DOHH2 (cell line): ENCODE results near the gene LRMDA.

ENCODE experiments used
- H3F3A ChIP-seq: fragments of 200-600 bp; sonication (generic), shearing (Covaris generic); 2 replicates; pipeline ENCODE4 v1.6.0; 2016; ENCODE audit warnings: antibody characterized with exemption, mild to moderate bottlenecking; ENCODE audit not compliant: control insufficient read depth, insufficient read depth
- H3K27ac ChIP-seq: fragments of 200-600 bp; sonication (generic); 2 replicates; pipeline ENCODE4 v1.5.1; 2014; ENCODE audit warnings: low read depth, mild to moderate bottlenecking, low read length, moderate library complexity
- H3K27me3 ChIP-seq: fragments of 200-600 bp; sonication (generic); 2 replicates; pipeline ENCODE4 v1.6.1; 2014; ENCODE audit warnings: mild to moderate bottlenecking, low read length, mixed read lengths; ENCODE audit not compliant: control insufficient read depth
- H3K36me3 ChIP-seq: fragments of 200-600 bp; sonication (generic); 2 replicates; pipeline ENCODE4 v1.6.1; 2014; ENCODE audit warnings: mild to moderate bottlenecking, low read length, moderate library complexity, mixed read lengths; ENCODE audit not compliant: control insufficient read depth
- H3K4me1 ChIP-seq: fragments of 200-600 bp; sonication (generic); 2 replicates; pipeline ENCODE4 v1.6.1; 2014; ENCODE audit warnings: mild to moderate bottlenecking, low read length, mixed read lengths; ENCODE audit not compliant: control insufficient read depth
- H3K4me2 ChIP-seq: fragments of 200-600 bp; sonication (generic); 2 replicates; pipeline ENCODE4 v1.6.0; 2014; ENCODE audit warnings: mild to moderate bottlenecking, low read length, moderate library complexity
- H3K4me3 ChIP-seq: fragments of 200-600 bp; sonication (generic); 2 replicates; pipeline ENCODE4 v1.5.1; 2014; ENCODE audit warnings: mild to moderate bottlenecking, low read length, mixed read lengths
- H3K79me2 ChIP-seq: fragments of 200-600 bp; sonication (generic); 2 replicates; pipeline ENCODE4 v1.6.1; 2014; ENCODE audit warnings: mild to moderate bottlenecking, low read length, mixed read lengths; ENCODE audit not compliant: control insufficient read depth
- H3K9me2 ChIP-seq: fragments of 200-600 bp; sonication (generic); replicated peaks from 2 replicates; pipeline ENCODE4 v1.6.1; 2014; ENCODE audit warnings: mild to moderate bottlenecking, low read length, mixed read lengths; ENCODE audit not compliant: control insufficient read depth
- H3K9me3 ChIP-seq: fragments of 200-600 bp; sonication (generic); 2 replicates; pipeline ENCODE4 v1.6.1; 2014; ENCODE audit warnings: antibody characterized with exemption, low read length, mixed read lengths; ENCODE audit not compliant: control insufficient read depth, insufficient read depth
- H4K20me1 ChIP-seq: fragments of 200-600 bp; sonication (generic); 2 replicates; pipeline ENCODE4 v1.6.0; 2014; ENCODE audit warnings: low read depth, mild to moderate bottlenecking, antibody characterized with exemption, low read length, moderate library complexity; ENCODE audit not compliant: control insufficient read depth, insufficient read depth
- EZH2phosphoT487 ChIP-seq: fragments of 200-600 bp; sonication (generic); IDR thresholded peaks from 2 replicates; pipeline ENCODE4 v1.6.1; 2017; ENCODE audit warnings: borderline replicate concordance, mild to moderate bottlenecking, antibody characterized with exemption, low read length, moderate library complexity, mixed read lengths
- TF ChIP-seq, protein P1 (sequence below): fragments of 200-600 bp; sonication (generic); IDR thresholded peaks from one replicate; pipeline ENCODE4 v1.5.1; 2014; ENCODE audit warnings: antibody characterized with exemption, mild to moderate bottlenecking, low read depth, low read length; ENCODE audit not compliant: poor library complexity, severe bottlenecking

The LRMDA gene

DNA sequence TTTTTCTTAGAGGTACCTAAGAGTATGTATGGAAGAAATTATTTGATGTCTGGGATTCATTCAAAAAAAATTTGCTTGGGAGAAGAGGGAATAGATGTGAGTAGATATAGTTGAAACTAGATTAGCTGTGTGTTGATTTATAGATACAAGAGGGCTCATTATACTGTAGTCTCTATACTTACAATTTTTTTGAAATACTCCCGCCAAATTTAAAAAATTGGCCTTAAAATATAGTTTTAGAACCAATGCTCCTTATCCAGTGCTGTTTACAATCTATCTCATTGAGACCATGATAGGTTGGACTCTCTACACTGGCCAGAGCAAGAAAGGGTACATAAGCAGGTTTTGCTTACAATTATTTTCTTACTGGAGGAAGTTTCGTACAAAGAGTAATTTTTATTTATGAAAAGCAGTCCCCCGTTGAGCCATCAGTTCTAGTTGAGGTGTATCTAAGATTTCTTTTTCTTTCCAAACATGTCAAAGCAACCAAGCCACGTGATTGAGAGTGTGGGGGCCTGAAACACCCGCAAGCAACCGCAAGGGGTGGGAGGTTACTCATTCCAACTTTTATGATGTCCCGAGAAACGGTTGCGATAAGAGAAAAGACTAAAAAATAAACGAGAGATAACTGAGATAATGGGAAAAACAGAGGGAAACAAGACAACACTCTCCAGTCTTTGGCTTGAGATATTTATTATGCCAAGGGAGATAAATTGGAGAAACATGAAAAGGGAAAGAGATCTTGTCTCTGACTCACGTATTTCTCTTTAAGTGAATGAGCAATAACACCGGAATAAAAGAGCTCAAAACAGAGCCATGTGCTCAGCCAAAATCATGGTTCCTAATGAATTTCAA is 729.2 kb downstream of the LRMDA start:
- Histone ChIP-seq H3K27me3 (no peaks in the 10 kb centered on the region), H3F3A (no peaks in the 10 kb centered on the region), H3K36me3 (no peaks in the 10 kb centered on the region), H3K9me3 (no peaks in the 10 kb centered on the region), H3K9me2 (no peaks in the 10 kb centered on the region), H3K27ac (no peak overlapping the region), H3K4me2 (no peak overlapping the region), H4K20me1 (no peaks in the 10 kb centered on the region), H3K79me2 (no peaks in the 10 kb centered on the region), H3K4me1 (no peaks in the 10 kb centered on the region), H3K4me3 (no peak overlapping the region)
- TF ChIP-seq, protein P1, sequence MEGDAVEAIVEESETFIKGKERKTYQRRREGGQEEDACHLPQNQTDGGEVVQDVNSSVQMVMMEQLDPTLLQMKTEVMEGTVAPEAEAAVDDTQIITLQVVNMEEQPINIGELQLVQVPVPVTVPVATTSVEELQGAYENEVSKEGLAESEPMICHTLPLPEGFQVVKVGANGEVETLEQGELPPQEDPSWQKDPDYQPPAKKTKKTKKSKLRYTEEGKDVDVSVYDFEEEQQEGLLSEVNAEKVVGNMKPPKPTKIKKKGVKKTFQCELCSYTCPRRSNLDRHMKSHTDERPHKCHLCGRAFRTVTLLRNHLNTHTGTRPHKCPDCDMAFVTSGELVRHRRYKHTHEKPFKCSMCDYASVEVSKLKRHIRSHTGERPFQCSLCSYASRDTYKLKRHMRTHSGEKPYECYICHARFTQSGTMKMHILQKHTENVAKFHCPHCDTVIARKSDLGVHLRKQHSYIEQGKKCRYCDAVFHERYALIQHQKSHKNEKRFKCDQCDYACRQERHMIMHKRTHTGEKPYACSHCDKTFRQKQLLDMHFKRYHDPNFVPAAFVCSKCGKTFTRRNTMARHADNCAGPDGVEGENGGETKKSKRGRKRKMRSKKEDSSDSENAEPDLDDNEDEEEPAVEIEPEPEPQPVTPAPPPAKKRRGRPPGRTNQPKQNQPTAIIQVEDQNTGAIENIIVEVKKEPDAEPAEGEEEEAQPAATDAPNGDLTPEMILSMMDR, result no peak
- TF ChIP-seq EZH2phosphoT487, result no peak

DNA sequence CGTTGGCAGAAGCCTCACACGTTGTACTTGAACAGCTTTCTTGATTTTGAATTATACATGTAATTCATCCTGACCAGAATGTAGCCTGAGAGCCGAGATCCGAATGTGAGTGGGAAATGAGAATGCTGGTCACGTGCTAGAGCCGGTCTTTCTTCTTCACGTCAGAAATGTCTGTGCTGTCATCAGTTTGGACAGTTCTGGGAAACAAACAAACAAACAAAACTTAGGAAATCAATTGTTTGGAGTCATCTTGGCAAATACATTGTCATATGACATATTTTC is 729.8 kb downstream of the LRMDA start:
- H3K4me2 ChIP-seq, result no peak overlapping the region
- no peak overlapping the region for H3K4me3 ChIP-seq
- H3K9me3 ChIP-seq, result no peaks in the 10 kb centered on the region
- H3K36me3 ChIP-seq, result no peaks in the 10 kb centered on the region
- H3K27ac ChIP-seq, result no peak overlapping the region
- no peak for TF ChIP-seq EZH2phosphoT487
- TF ChIP-seq, protein P1, result no peak
- H3K4me1 ChIP-seq, result no peaks in the 10 kb centered on the region
- H3K79me2 ChIP-seq, result no peaks in the 10 kb centered on the region
- no peaks in the 10 kb centered on the region for H3F3A ChIP-seq
- no peaks in the 10 kb centered on the region for H3K9me2 ChIP-seq
- no peaks in the 10 kb centered on the region for H3K27me3 ChIP-seq
- H4K20me1 ChIP-seq, result no peaks in the 10 kb centered on the region

DNA sequence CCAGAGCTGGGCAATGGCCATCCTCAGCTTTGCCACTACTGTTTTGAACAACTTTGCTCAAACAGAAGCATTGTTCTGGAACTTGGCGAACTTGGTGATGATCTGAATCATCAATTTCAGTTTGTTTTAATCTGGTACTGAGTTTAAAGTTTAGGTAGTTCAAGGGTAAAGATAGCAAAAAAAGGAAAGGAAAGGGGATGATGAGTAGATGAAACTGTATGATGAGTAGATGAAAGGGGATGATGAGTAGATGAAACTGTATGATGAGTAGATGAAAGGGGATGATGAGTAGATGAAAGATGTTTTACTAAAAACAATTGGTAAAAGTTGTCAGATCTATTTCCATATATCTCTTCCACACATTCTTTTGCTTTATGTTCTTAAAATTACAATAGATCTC is 737.0 kb downstream of the LRMDA start:
- Histone ChIP-seq H3K4me1 (no peaks in the 10 kb centered on the region), H3K9me3 (no peaks in the 10 kb centered on the region), H3K9me2 (no peaks in the 10 kb centered on the region), H3K27me3 (no peaks in the 10 kb centered on the region), H3K4me3 (no peak overlapping the region), H3K27ac (no peak overlapping the region), H3K79me2 (no peaks in the 10 kb centered on the region), H4K20me1 (no peaks in the 10 kb centered on the region), H3K36me3 (no peaks in the 10 kb centered on the region), H3K4me2 (no peak overlapping the region), H3F3A (no peaks in the 10 kb centered on the region)
- no peak for TF ChIP-seq EZH2phosphoT487
- TF ChIP-seq, protein P1, result no peak
